ENCODE results near the gene BIRC3. TPM values are rescaled to one million over a fixed set of nuclear protein-coding genes. Genes with fewer than 3 reads are reported as not detected.

Gene BIRC3
- total and polyA plus RNA-seq, 10 donors, result 35.0 to 164 (median 93.7) TPM

- no peak overlapping the region for H3K4me3 ChIP-seq
- no peak overlapping the region for H3K27ac ChIP-seq
- H3K4me1 ChIP-seq, result peaks cover 0 to 6% (median 0%) of the 10 kb centered on the region in 6 donors
- H3K36me3 ChIP-seq, result no peaks in the 10 kb centered on the region
- no peaks in the 10 kb centered on the region for H3K9me3 ChIP-seq
- TF ChIP-seq POLR2AphosphoS5 (IDR thresholded peaks at IDR 0.05), result no peak
- no peak for TF ChIP-seq POLR2A (IDR thresholded peaks at IDR 0.05)
- TF ChIP-seq, protein P1, sequence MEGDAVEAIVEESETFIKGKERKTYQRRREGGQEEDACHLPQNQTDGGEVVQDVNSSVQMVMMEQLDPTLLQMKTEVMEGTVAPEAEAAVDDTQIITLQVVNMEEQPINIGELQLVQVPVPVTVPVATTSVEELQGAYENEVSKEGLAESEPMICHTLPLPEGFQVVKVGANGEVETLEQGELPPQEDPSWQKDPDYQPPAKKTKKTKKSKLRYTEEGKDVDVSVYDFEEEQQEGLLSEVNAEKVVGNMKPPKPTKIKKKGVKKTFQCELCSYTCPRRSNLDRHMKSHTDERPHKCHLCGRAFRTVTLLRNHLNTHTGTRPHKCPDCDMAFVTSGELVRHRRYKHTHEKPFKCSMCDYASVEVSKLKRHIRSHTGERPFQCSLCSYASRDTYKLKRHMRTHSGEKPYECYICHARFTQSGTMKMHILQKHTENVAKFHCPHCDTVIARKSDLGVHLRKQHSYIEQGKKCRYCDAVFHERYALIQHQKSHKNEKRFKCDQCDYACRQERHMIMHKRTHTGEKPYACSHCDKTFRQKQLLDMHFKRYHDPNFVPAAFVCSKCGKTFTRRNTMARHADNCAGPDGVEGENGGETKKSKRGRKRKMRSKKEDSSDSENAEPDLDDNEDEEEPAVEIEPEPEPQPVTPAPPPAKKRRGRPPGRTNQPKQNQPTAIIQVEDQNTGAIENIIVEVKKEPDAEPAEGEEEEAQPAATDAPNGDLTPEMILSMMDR (IDR thresholded peaks at IDR 0.05 in 8 of 11, conservative IDR thresholded peaks at IDR 0.05 in 3 of 11), result no peak
- WGBS, 5 donors, result 60 to 83% (median 68%) methylated on average over 4 of the region's 4 CpGs
- intact Hi-C loops (cut with DNase I; ENCODE audit: low total_unique reads), result no loop called here
- H3K27me3 ChIP-seq (replicated peaks in 1 of 7), result peaks cover 0 to 47% (median 5%) of the 10 kb centered on the region in 7 donors
- no peak for DNase-seq
These were observed 40.9 kb upstream of the BIRC3 start for GRCh38 chr11:102276362-102276761.

- 47 to 68% (median 52%) methylated on average over 3 of the region's 3 CpGs for WGBS, 5 donors
- intact Hi-C loops (cut with DNase I; ENCODE audit: low total_unique reads), result no loop called here
- H3K4me1 ChIP-seq, result peaks cover 0 to 6% (median 0%) of the 10 kb centered on the region in 6 donors
- H3K36me3 ChIP-seq, result no peaks in the 10 kb centered on the region
- DNase-seq, result no peak
- TF ChIP-seq POLR2A (IDR thresholded peaks at IDR 0.05) (no peak), POLR2AphosphoS5 (IDR thresholded peaks at IDR 0.05) (no peak)
- TF ChIP-seq, protein P1 (IDR thresholded peaks at IDR 0.05 in 8 of 11, conservative IDR thresholded peaks at IDR 0.05 in 3 of 11), result no peak
- H3K9me3 ChIP-seq, result no peaks in the 10 kb centered on the region
- H3K27me3 ChIP-seq (replicated peaks in 1 of 7), result peaks cover 0 to 42% (median 4%) of the 10 kb centered on the region in 7 donors
- H3K27ac ChIP-seq, result no peak overlapping the region
- H3K4me3 ChIP-seq, result no peak overlapping the region
These were observed 40.5 kb upstream of the BIRC3 start for GRCh38 chr11:102276783-102277182.

DNA sequence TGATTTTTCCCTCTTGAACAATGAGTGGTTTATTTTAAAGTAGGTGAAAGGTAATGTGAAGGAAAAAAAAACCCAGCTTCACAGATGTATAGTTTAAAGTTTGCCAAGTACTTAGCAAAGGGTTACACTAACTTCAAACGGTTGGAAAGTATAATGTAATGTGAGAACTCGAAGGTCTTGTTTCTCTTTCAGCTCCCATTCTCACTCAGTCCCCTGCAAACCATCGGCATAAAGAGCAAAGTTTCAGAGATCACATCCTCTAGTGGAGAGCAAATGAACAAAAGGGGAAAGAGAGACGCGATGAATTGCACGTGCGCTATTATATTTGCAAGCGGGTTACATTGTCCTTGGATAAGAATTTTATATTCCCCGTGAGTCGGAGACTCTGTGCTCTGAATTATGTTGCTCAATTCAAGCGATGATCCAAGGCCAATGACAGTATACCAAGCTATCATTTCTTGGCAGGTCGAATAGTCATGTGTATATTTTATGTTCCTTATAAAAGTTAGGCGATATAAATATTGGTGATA lies 37.6 kb upstream of the BIRC3 start:
- 20 to 32% (median 25%) methylated on average over 13 of the region's 13 CpGs for WGBS, 5 donors
- no peaks in the 10 kb centered on the region for H3K36me3 ChIP-seq
- H3K27me3 ChIP-seq (replicated peaks in 1 of 7), result peaks cover 0 to 19% (median 0%) of the 10 kb centered on the region in 7 donors
- intact Hi-C loops (cut with DNase I; ENCODE audit: low total_unique reads), result no loop called here
- peaks cover 0 to 6% (median 0%) of the 10 kb centered on the region in 6 donors for H3K4me1 ChIP-seq
- no peak overlapping the region for H3K4me3 ChIP-seq
- no peak overlapping the region for H3K27ac ChIP-seq
- TF ChIP-seq, protein P1 (IDR thresholded peaks at IDR 0.05 in 8 of 11, conservative IDR thresholded peaks at IDR 0.05 in 3 of 11), result no peak
- no peak for TF ChIP-seq POLR2AphosphoS5 (IDR thresholded peaks at IDR 0.05)
- no peak for TF ChIP-seq POLR2A (IDR thresholded peaks at IDR 0.05)
- H3K9me3 ChIP-seq, result no peaks in the 10 kb centered on the region
- no peak for DNase-seq

DNA sequence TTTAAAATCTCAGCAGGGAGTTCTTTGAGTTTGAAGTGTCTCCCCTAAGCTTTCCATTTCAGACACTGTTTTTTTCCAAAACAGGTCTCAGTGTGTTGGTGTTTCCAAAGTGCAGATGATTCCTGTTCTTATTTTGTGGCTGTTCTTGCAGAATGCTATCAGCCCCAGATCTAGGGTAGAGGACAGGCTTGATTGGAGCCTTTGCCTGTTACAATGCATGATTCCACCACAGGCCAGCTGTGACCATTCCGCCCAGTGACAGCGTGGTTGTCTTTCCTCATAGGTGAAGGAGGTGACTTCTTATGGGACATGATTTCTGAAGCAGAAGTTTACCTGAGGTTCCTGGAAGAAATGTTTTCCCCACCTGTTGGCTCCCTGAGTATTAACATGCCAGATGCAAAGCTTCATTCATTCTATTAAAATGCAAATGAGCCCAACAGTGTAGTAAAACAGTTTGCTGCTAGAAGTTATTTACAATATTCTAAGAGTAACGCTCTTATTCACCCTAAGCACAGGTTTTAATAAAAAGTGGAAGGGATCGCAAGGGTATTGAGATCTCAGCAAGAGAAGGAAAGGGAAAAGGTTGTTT lies 36.9 kb upstream of the BIRC3 start:
- H3K9me3 ChIP-seq, result no peaks in the 10 kb centered on the region
- intact Hi-C loops (cut with DNase I; ENCODE audit: low total_unique reads), result no loop called here
- no peak overlapping the region for H3K4me3 ChIP-seq
- peaks cover 0 to 6% (median 0%) of the 10 kb centered on the region in 6 donors for H3K4me1 ChIP-seq
- peaks cover 0 to 17% (median 0%) of the 10 kb centered on the region in 7 donors for H3K27me3 ChIP-seq (replicated peaks in 1 of 7)
- no peak for DNase-seq
- no peaks in the 10 kb centered on the region for H3K36me3 ChIP-seq
- 82 to 92% (median 85%) methylated on average over 4 of the region's 4 CpGs for WGBS, 5 donors
- H3K27ac ChIP-seq, result no peak overlapping the region
- TF ChIP-seq POLR2A (IDR thresholded peaks at IDR 0.05) (no peak), POLR2AphosphoS5 (IDR thresholded peaks at IDR 0.05) (no peak)
- TF ChIP-seq, protein P1 (IDR thresholded peaks at IDR 0.05 in 8 of 11, conservative IDR thresholded peaks at IDR 0.05 in 3 of 11), result no peak

Measured in spleen (tissue), 11 donors.